Measurements from ENCODE around the gene KBTBD13.

KBTBD13 gene

GRCh38 chr15:65115086-65115485 lies 38.5 kb downstream of the KBTBD13 start, which contains the start of gene UBAP1L:
UBAP1L (minus strand) TSS chr15:65115200; CDS start chr15:65106215, 8,985 bp downstream.
- DNase-seq (ENCODE audit: low spot score): no peak

- DNase-seq (ENCODE audit: low spot score): no peak
Observed at GRCh38 chr15:65115542-65115941, 39.0 kb downstream of the KBTBD13 start.
